Astrocyte (in vitro differentiated cells and primary cell): ENCODE data around the gene PRSS21. TPM values are rescaled to one million over a fixed set of nuclear protein-coding genes. Genes with fewer than 3 reads are reported as not detected.
A peak's percentile ranks its signal among the peaks of the same experiment; 100 is the strongest.

Source experiments
- DNase-seq: peaks from one replicate; pipeline ENCODE4 v3.0.0-alpha.2; 2010; ENCODE audit warnings: low read depth
- FAIRE-seq: peaks from 2 replicates; lab custom pipeline; 2011; peaks lifted over from hg19 to GRCh38; lab: Jason Lieb, UNC
- H2AFZ ChIP-seq: 2 replicates; pipeline ENCODE4 v1.6.0; 2012; ENCODE audit warnings: low read depth, low read length, inconsistent platforms
- H3K27ac ChIP-seq: 2 replicates; pipeline ENCODE4 v1.5.1; 2011; ENCODE audit warnings: low read depth, low read length, inconsistent platforms
- H3K27me3 ChIP-seq: 2 replicates; pipeline ENCODE4 v1.6.0; 2011; ENCODE audit warnings: low read length, inconsistent platforms; ENCODE audit not compliant: insufficient read depth
- H3K36me3 ChIP-seq: 2 replicates; pipeline ENCODE4 v1.5.1; 2011; ENCODE audit warnings: low read length, inconsistent platforms; ENCODE audit not compliant: insufficient read depth
- H3K4me1 ChIP-seq: 2 replicates; pipeline ENCODE4 v1.5.1; 2011; ENCODE audit warnings: low read length, inconsistent platforms; ENCODE audit not compliant: insufficient read depth
- H3K4me2 ChIP-seq: 2 replicates; pipeline ENCODE4 v1.6.0; 2012; ENCODE audit warnings: low read length, inconsistent platforms
- H3K4me3 ChIP-seq: 2 replicates; pipeline ENCODE4 v1.5.1; 2011; ENCODE audit warnings: low read depth, mild to moderate bottlenecking, low read length, inconsistent platforms; ENCODE audit not compliant: insufficient read depth
- H3K79me2 ChIP-seq: 2 replicates; pipeline ENCODE4 v1.6.0; 2012; ENCODE audit warnings: mild to moderate bottlenecking, low read length, inconsistent platforms; ENCODE audit not compliant: insufficient read depth
- H3K9ac ChIP-seq: 2 replicates; pipeline ENCODE4 v1.6.0; 2012; ENCODE audit warnings: mild to moderate bottlenecking, low read length, inconsistent platforms
- H3K9me3 ChIP-seq: 2 replicates; pipeline ENCODE4 v1.5.1; 2012; ENCODE audit warnings: low read depth, mild to moderate bottlenecking, low read length, inconsistent platforms; ENCODE audit not compliant: insufficient read depth
- H4K20me1 ChIP-seq: 2 replicates; pipeline ENCODE4 v1.6.0; 2012; ENCODE audit warnings: low read length, inconsistent platforms; ENCODE audit not compliant: insufficient read depth
- H3K27ac Mint-ChIP-seq: one replicate; pipeline ENCODE4 v1.8.0; 2021; ENCODE audit warnings: mild to moderate bottlenecking, mixed read lengths; ENCODE audit not compliant: unreplicated experiment
- H3K27me3 Mint-ChIP-seq: one replicate; pipeline ENCODE4 v1.8.0; 2021; ENCODE audit warnings: low read depth, mixed read lengths; ENCODE audit not compliant: unreplicated experiment
- H3K36me3 Mint-ChIP-seq: one replicate; pipeline ENCODE4 v1.8.0; 2021; ENCODE audit warnings: low read depth, mixed read lengths; ENCODE audit not compliant: unreplicated experiment
- H3K4me1 Mint-ChIP-seq: one replicate; pipeline ENCODE4 v1.8.0; 2021; ENCODE audit warnings: low read depth, mixed read lengths; ENCODE audit not compliant: unreplicated experiment
- H3K4me3 Mint-ChIP-seq: one replicate; pipeline ENCODE4 v1.8.0; 2021; ENCODE audit warnings: mild to moderate bottlenecking, moderate library complexity, mixed read lengths; ENCODE audit not compliant: unreplicated experiment
- H3K9me3 Mint-ChIP-seq: one replicate; pipeline ENCODE4 v1.8.0; 2021; ENCODE audit warnings: mild to moderate bottlenecking, mixed read lengths; ENCODE audit not compliant: unreplicated experiment
- EZH2 ChIP-seq: IDR thresholded peaks from 2 replicates; pipeline ENCODE4 v1.6.1; 2012; ENCODE audit warnings: mild to moderate bottlenecking, low read length, inconsistent platforms; ENCODE audit not compliant: insufficient read depth
- total RNA-seq: library from RNA; stranded (reverse); gene quantifications from 2 replicates; pipeline ENCODE4 v1.2.1, GENCODE V29; 2021
- TF ChIP-seq, protein P1 (sequence below): IDR thresholded peaks from 2 replicates; pipeline ENCODE4 v1.5.1; 2011; ENCODE audit warnings: low read depth, mild to moderate bottlenecking, inconsistent platforms, low read length, moderate library complexity; ENCODE audit not compliant: insufficient read depth

The PRSS21 gene
- total RNA-seq, 1 donor from 2014 or later: not detected

DNA sequence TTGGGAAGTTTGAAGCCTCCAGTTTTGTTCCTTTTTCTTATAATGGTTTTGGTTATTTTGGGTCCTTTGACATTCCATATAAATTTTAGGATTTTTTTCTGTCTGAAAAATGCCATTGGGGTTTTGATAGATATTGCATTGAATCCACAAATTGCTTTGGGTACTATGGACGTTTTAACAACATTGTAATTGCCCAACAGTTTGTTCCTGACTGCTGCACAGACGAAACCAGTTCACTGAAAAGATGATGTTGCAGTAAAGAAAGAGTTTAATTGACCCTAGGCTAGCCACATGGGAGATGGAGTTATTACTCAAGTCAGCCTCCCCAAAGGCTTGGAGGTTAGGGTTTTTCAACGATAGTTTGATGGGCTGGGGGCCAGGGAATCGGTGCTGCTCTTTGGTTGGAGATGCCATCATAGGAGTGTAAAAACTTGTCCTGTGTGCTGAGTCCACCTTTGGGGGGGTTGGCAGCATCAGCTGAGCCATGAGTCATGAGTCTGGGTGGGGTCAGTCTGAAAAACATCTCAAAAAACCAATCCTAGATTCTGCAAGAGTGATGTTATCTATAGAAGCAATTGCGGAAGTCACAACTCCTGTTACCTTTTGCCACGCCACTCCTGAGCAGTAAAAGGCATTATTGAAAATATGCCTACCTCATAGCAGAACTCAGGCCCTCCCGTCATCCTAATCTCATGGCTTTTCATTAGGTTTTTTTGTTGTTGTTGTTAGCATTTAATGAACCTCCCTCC lies 21.5 kb upstream of the PRSS21 start:
- Histone ChIP-seq H2AFZ (peak overlapping the region; percentile 38), H3K9me3 (no peaks in the 10 kb centered on the region), H3K4me2 (peak overlapping the region; percentile 13), H3K36me3 (no peaks in the 10 kb centered on the region), H4K20me1 (no peaks in the 10 kb centered on the region), H3K4me3 (no peak overlapping the region), H3K27ac (no peak overlapping the region), H3K9ac (no peak overlapping the region), H3K4me1 (no peaks in the 10 kb centered on the region), H3K27me3 (peaks cover 9% of the 10 kb centered on the region), H3K79me2 (no peaks in the 10 kb centered on the region)
- H3K9me3 Mint-ChIP-seq: no peaks in the 10 kb centered on the region
- TF ChIP-seq, protein P1, sequence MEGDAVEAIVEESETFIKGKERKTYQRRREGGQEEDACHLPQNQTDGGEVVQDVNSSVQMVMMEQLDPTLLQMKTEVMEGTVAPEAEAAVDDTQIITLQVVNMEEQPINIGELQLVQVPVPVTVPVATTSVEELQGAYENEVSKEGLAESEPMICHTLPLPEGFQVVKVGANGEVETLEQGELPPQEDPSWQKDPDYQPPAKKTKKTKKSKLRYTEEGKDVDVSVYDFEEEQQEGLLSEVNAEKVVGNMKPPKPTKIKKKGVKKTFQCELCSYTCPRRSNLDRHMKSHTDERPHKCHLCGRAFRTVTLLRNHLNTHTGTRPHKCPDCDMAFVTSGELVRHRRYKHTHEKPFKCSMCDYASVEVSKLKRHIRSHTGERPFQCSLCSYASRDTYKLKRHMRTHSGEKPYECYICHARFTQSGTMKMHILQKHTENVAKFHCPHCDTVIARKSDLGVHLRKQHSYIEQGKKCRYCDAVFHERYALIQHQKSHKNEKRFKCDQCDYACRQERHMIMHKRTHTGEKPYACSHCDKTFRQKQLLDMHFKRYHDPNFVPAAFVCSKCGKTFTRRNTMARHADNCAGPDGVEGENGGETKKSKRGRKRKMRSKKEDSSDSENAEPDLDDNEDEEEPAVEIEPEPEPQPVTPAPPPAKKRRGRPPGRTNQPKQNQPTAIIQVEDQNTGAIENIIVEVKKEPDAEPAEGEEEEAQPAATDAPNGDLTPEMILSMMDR: no peak
- TF ChIP-seq EZH2: no peak
- DNase-seq (no peak), FAIRE-seq (no peak)
- H3K27me3 Mint-ChIP-seq: peaks cover 16% of the 10 kb centered on the region
- H3K36me3 Mint-ChIP-seq: no peaks in the 10 kb centered on the region
- H3K4me1 Mint-ChIP-seq: peaks cover 8% of the 10 kb centered on the region
- H3K27ac Mint-ChIP-seq: no peak overlapping the region
- H3K4me3 Mint-ChIP-seq: no peak overlapping the region

DNA sequence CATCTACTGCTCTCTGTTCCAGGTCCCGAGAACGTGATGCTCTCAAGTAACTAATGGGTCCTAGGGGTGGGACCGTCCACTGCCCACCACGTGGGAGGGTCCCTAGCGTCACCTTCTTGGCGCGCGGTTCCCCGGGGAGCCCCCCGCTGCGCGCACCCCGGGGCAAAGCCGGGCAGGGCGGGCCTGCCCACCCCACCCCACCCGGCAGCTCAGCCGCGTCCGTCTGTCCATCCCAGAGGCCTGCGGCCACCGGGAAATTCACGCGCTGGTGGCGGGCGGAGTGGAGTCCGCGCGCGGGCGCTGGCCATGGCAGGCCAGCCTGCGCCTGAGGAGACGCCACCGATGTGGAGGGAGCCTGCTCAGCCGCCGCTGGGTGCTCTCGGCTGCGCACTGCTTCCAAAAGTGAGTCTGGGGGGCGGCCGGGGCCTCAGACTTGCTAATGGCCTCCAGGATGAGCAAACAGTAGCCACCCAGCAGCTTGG lies 18.3 kb upstream of the PRSS21 start:
- Histone ChIP-seq H3K27me3 (no peaks in the 10 kb centered on the region), H3K4me1 (no peaks in the 10 kb centered on the region), H3K9me3 (no peaks in the 10 kb centered on the region), H3K4me3 (no peak overlapping the region), H3K36me3 (no peaks in the 10 kb centered on the region), H3K79me2 (no peaks in the 10 kb centered on the region), H3K4me2 (no peak overlapping the region), H4K20me1 (no peaks in the 10 kb centered on the region), H3K27ac (no peak overlapping the region), H2AFZ (no peak overlapping the region), H3K9ac (no peak overlapping the region)
- Mint-ChIP-seq H3K36me3 (no peaks in the 10 kb centered on the region), H3K4me3 (no peak overlapping the region), H3K4me1 (peaks cover 8% of the 10 kb centered on the region), H3K27me3 (peaks cover 6% of the 10 kb centered on the region), H3K27ac (no peak overlapping the region), H3K9me3 (peaks cover 4% of the 10 kb centered on the region)
- FAIRE-seq (no peak), DNase-seq (no peak)
- TF ChIP-seq, protein P1: no peak
- TF ChIP-seq EZH2: no peak

DNA sequence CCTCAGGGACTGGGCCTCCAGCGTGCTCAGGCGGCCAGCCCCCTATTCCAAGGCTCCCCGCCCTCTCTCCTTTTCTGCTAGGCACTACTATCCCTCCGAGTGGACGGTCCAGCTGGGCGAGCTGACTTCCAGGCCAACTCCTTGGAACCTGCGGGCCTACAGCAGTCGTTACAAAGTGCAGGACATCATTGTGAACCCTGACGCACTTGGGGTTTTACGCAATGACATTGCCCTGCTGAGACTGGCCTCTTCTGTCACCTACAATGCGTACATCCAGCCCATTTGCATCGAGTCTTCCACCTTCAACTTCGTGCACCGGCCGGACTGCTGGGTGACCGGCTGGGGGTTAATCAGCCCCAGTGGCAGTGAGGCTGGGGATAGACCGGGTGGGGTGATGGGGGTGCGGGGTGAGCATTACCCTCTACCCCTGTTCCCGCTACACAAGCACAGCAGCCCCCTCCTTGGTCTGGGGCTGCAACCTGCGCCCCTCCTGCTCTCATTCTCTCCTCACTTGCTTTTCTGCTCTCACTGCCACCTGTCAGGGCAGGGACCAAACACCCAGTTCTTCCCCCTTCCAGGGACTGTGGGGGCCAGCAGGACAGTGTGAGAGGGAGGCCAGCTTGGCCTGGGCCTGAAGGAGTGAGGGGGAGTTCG lies 17.7 kb upstream of the PRSS21 start:
- H3K79me2 ChIP-seq: no peaks in the 10 kb centered on the region
- peaks cover 5% of the 10 kb centered on the region for H3K9me3 ChIP-seq
- no peak overlapping the region for H3K4me3 ChIP-seq
- Mint-ChIP-seq H3K4me3 (no peak overlapping the region), H3K36me3 (peaks cover 1% of the 10 kb centered on the region), H3K4me1 (peaks cover 8% of the 10 kb centered on the region), H3K27ac (no peak overlapping the region), H3K27me3 (peaks cover 12% of the 10 kb centered on the region), H3K9me3 (peaks cover 6% of the 10 kb centered on the region)
- no peak overlapping the region for H2AFZ ChIP-seq
- H3K27ac ChIP-seq: no peak overlapping the region
- H3K9ac ChIP-seq: no peak overlapping the region
- H3K4me1 ChIP-seq: no peaks in the 10 kb centered on the region
- H3K4me2 ChIP-seq: no peak overlapping the region
- DNase-seq (no peak), FAIRE-seq (no peak)
- H3K36me3 ChIP-seq: no peaks in the 10 kb centered on the region
- peaks cover under 1% of the 10 kb centered on the region for H3K27me3 ChIP-seq
- no peak for TF ChIP-seq EZH2
- TF ChIP-seq, protein P1: no peak
- H4K20me1 ChIP-seq: no peaks in the 10 kb centered on the region
